Activated CD8-positive, alpha-beta T cell treated with anti-CD3 and anti-CD28 coated beads, Interleukin-2, amount 10 ng/mL, durations not matched to agents 7 days and 5 days (primary cell): ENCODE measurements around the gene RACK1. TPM values are rescaled to one million over a fixed set of nuclear protein-coding genes. Genes with fewer than 3 reads are reported as not detected.
A peak's percentile ranks its signal among the peaks of the same experiment; 100 is the strongest.
"Not testable (repeated sequence)": the region's sequence is repeated elsewhere in the genome, so short reads cannot be mapped to it uniquely, and the experiment has no call there.

ENCODE experiments used
- ATAC-seq: fragments of 150-1000 bp; cut with Tn5 transposase; one replicate; pipeline ENCODE4 v1.10.0; 2021; ENCODE audit warnings: moderate library complexity
- CTCF ChIA-PET: fragments of 350-600 bp; sonication (Branson Sonifier 250); formaldehyde crosslinking; loops from one replicate; lab custom pipeline; 2021; ENCODE audit warnings: antibody characterized with exemption; lab: Charles Lee
- POLR2A ChIA-PET: fragments of 350-600 bp; sonication (Branson Sonifier 250); formaldehyde crosslinking; loops from one replicate; lab custom pipeline; 2021; ENCODE audit warnings: antibody characterized with exemption; lab: Charles Lee
- DNase-seq: peaks from one replicate; pipeline ENCODE4 v3.0.0-alpha.2; 2020
- H3K27ac Mint-ChIP-seq: one replicate; pipeline ENCODE4 v1.8.0; 2021; ENCODE audit warnings: mild to moderate bottlenecking, mixed read lengths
- H3K27me3 Mint-ChIP-seq: one replicate; pipeline ENCODE4 v1.8.0; 2021; ENCODE audit warnings: low read depth, mixed read lengths
- H3K36me3 Mint-ChIP-seq: one replicate; pipeline ENCODE4 v1.8.0; 2021; ENCODE audit warnings: low read depth, mixed read lengths
- H3K4me1 Mint-ChIP-seq: one replicate; pipeline ENCODE4 v1.8.0; 2021; ENCODE audit warnings: low read depth, mixed read lengths
- H3K4me3 Mint-ChIP-seq: one replicate; pipeline ENCODE4 v1.8.0; 2021; ENCODE audit warnings: mild to moderate bottlenecking, mixed read lengths
- H3K9me3 Mint-ChIP-seq: one replicate; pipeline ENCODE4 v1.8.0; 2022; ENCODE audit warnings: mixed read lengths; ENCODE audit not compliant: insufficient read depth
- total RNA-seq, 2 experiments: library from RNA; stranded (reverse); gene quantifications; one replicate each; pipeline ENCODE4 v1.2.3, GENCODE V29; 2021

RACK1 gene
- total RNA-seq, 2 experiments from 2014 or later, result 1,796 to 1,942 TPM

DNA sequence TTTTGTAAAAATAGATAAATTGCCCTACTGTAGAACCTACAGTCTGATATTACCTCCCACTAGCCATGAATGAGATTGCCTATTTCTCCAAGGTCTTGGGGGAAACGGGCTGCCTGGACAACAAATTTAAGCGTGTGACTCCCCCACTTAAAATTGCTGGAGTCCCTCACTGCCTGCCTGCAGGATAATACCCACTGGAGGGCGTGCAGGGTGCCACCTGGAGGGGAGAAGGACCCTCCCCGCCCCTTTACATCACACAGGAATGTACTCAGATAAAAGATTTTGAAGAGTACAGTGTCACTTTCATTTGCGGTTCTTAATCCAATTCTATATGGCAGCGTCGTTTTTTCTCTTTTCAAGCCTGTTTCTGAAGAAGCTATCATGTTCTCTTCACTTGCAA, 32.5 kb downstream of the RACK1 start:
- no peaks in the 10 kb centered on the region for H3K9me3 Mint-ChIP-seq
- H3K27ac Mint-ChIP-seq, result no peak overlapping the region
- H3K4me3 Mint-ChIP-seq, result no peak overlapping the region
- peaks cover 7% of the 10 kb centered on the region for H3K27me3 Mint-ChIP-seq
- CTCF ChIA-PET, result interaction anchor here (1.4 to 1.5 kb wide), 2 partner anchors 21 to 26 kb away, joined by 3 to 4 read pairs; no protein-coding TSS in a partner anchor
- peaks cover 4% of the 10 kb centered on the region for H3K36me3 Mint-ChIP-seq
- POLR2A ChIA-PET, result no interaction called here
- no peak for DNase-seq
- ATAC-seq, result no peak
- peaks cover 25% of the 10 kb centered on the region for H3K4me1 Mint-ChIP-seq

DNA sequence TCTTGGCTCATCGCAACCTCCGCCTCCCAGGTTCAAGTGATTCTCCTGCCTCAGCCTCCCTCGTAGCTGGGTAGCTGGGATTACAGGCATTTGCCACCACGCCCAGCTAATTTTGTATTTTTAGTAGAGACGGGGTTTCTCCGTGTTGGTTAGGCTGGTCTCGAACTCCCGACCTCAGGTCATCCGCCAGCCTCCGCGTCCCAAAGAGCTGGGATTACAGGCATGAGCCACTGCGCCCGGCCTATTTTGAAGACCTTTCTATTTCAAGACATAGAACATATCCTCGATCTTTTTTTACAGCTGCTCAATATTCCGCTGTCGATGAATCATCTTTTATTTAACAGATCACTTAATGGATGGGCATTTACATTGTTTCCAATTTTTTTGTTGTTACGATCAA, 33.0 kb downstream of the RACK1 start:
- CTCF ChIA-PET, result interaction anchor here (1.5 kb wide), 1 partner anchor 26 kb away, joined by 3 read pairs; no protein-coding TSS in a partner anchor
- DNase-seq, H3K4me3 Mint-ChIP-seq, POLR2A ChIA-PET, H3K27ac Mint-ChIP-seq, H3K36me3 Mint-ChIP-seq, ATAC-seq, H3K9me3 Mint-ChIP-seq: not testable (repeated sequence)
- H3K4me1 Mint-ChIP-seq, result peaks cover 29% of the 10 kb centered on the region
- peaks cover 12% of the 10 kb centered on the region for H3K27me3 Mint-ChIP-seq

DNA sequence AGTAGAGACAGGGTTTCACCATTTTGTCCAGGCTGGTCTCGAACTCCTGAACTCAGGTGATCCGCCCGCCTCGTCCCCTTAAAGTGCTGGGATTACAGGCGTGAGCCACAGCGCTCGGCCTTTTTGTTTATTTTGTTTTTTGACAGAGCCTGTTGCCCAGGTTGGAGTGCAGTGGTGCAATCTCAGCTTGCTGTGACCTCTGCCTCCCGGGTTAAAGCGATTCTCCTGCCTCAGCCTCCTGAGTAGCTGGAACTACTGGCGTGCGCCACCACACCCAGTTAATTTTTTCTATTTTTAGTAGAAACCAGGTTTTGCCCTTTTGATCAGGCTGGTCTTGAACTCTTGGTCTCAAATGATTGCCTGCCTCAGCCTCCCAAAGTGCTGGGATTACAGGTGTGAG, 33.6 kb downstream of the RACK1 start:
- peaks cover 31% of the 10 kb centered on the region for H3K4me1 Mint-ChIP-seq
- POLR2A ChIA-PET, H3K27ac Mint-ChIP-seq, CTCF ChIA-PET, ATAC-seq, DNase-seq, H3K9me3 Mint-ChIP-seq, H3K36me3 Mint-ChIP-seq, H3K4me3 Mint-ChIP-seq: not testable (repeated sequence)
- H3K27me3 Mint-ChIP-seq, result peaks cover 16% of the 10 kb centered on the region

DNA sequence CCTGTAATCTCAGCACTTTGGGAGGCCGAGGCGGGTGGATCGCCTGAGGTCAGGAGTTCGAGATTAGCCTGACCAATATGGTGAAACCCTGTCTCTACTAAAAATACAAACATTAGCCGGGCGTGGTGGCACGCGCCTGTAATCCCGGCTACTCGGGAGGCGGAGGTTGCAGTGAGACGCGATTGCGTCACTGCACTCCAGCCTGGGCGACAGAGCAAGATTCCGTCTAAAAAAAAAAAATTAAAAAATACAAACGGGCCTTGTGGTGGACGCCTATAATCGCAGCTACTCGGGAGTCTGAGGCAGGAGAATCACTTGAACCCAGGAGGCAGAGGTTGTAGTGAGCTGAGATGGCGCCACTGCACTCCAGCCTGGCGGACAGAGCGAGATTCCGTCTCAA, 34.7 kb downstream of the RACK1 start:
- ChIA-PET POLR2A (interaction anchor here (2.7 kb wide), 1 partner anchor 20 kb away, joined by 20 read pairs; no protein-coding TSS in a partner anchor), CTCF (interaction anchor here (3.0 to 5.5 kb wide), 2 partner anchors 18 to 24 kb away, joined by 18 to 78 read pairs; no protein-coding TSS in a partner anchor)
- not testable (repeated sequence) for H3K4me3 Mint-ChIP-seq, H3K27ac Mint-ChIP-seq, DNase-seq, ATAC-seq, H3K36me3 Mint-ChIP-seq, H3K9me3 Mint-ChIP-seq
- Mint-ChIP-seq H3K27me3 (peaks cover 18% of the 10 kb centered on the region), H3K4me1 (peaks cover 34% of the 10 kb centered on the region)

DNA sequence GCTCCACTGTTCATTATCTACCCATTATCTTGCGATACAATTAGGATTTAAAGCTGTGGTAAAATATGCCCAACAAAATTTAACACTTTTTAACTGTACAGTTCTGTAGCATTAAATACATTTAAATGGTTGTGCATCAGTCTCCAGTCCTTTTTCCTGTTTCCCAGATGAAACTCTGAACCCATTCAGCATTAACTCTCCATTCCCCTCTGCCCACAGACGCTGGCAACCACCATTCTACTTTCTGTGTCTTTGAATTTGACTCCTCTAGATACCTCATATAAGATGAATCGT, 35.8 kb downstream of the RACK1 start:
- POLR2A ChIA-PET, result interaction anchor here (1.0 to 5.3 kb wide), 8 partner anchors 8 to 377 kb away, joined by 3 to 40 read pairs (median 14); partner anchors contain the start of genes TRIM41 and TRIM52
- H3K4me1 Mint-ChIP-seq, result peaks cover 40% of the 10 kb centered on the region

DNA sequence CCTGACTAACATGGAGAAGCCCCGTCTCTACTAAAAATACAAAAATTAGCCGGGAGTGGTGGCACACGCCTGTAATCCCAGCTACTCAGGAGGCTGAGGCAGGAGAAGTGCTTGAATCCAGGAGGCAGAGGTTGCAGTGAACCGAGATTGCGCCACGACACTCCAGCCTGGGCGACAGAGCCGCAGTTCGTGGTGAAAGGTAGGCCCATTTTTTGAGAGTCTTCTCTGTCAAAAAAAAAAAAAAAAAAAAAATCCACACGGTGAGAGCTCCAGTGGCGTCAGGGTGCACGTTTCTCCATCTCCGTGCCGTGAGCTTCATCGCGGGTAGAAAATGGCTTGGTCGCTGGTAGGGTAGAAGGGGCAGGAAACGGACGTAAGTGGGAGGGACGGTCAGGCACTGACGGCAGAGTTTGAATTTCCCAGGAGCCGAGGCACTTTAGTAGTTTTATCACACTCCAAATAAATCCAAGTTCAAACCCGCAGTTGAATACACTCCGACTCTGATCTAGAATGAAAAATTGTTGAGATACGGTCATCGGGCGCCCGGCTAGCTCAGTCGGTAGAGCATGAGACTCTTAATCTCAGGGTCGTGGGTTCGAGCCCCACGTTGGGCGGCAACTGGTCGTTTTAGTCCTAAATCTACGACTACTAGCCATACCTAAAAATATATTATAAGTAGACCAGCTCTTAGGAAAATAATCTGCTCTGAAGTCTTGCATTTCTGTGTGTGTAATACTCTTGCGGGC, 36.3 kb downstream of the RACK1 start:
- POLR2A ChIA-PET, result interaction anchor here (0.8 to 5.3 kb wide), 11 partner anchors 9 to 377 kb away, joined by 3 to 40 read pairs (median 4); partner anchors contain the start of genes TRIM41 and TRIM52
- Mint-ChIP-seq H3K4me3 (peak overlapping the region; percentile 78), H3K36me3 (peaks cover 4% of the 10 kb centered on the region), H3K9me3 (no peaks in the 10 kb centered on the region), H3K27ac (peak overlapping the region; percentile 86), H3K4me1 (peaks cover 40% of the 10 kb centered on the region), H3K27me3 (peaks cover 23% of the 10 kb centered on the region)
- CTCF ChIA-PET, result interaction anchor here (0.7 to 5.5 kb wide), 14 partner anchors 8 to 49 kb away, joined by 3 to 78 read pairs (median 4); partner anchors contain the start of gene TRIM41
- DNase-seq, result peak; percentile 89
- ATAC-seq, result peak; percentile 68

More for the DNA sequence above, 35.8 kb downstream of the RACK1 start:
- CTCF ChIA-PET, result interaction anchor here (0.8 to 5.5 kb wide), 9 partner anchors 8 to 39 kb away, joined by 3 to 78 read pairs (median 8); partner anchors contain the start of gene TRIM41
- peaks cover 4% of the 10 kb centered on the region for H3K36me3 Mint-ChIP-seq
- peaks cover 22% of the 10 kb centered on the region for H3K27me3 Mint-ChIP-seq
- peak overlapping the region; percentile 86 for H3K27ac Mint-ChIP-seq
- ATAC-seq (no peak), DNase-seq (no peak)
- H3K9me3 Mint-ChIP-seq, result no peaks in the 10 kb centered on the region
- peak overlapping the region; percentile 78 for H3K4me3 Mint-ChIP-seq

DNA sequence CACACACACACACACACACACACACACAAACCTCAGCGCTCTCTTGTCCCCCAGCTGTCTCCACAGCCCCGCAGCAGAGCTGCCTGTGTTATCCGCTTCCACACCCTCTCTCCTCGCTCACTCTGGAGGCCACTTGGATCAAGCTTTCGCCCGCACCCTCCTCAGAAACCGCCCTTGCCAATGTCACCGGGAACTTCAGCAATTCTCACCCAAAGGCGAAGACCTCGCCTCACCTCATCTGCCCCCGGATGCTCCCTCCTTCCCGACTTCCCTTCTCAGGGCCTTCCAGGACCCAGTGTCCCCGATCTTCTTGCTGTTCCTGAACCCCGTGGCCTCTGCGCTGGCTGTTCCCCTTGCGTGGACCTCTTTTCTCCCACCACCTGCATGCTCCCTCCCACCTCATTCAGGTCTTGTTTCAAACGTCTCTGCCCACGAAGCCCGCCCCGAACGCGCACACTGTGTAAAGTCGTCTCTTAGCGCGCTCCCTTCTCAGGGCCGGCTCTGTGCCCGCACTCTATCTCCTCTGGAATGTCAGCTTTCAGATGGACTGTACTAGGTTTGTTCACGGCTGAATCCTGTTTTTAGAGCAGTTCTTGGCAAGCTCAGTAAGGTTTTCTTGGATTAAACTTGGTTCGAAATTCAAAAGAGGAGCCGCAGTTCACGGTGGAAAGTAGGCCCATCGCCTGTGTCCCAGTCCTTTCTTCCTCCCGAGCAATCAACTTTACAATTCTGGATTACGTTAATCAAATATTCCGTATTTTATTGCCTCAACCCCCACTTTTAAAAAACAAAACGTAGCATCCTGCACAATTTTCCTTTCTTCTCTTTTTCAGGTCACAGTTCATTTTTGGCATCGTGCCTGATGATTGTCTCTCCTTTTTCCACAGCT, 37.7 kb downstream of the RACK1 start:
- POLR2A ChIA-PET, result interaction anchor here (0.6 to 5.3 kb wide), 7 partner anchors 8 to 55 kb away, joined by 3 to 40 read pairs (median 20); partner anchors contain the start of genes TRIM41 and TRIM52
- DNase-seq (no peak), ATAC-seq (no peak)
- H3K27me3 Mint-ChIP-seq, result peaks cover 29% of the 10 kb centered on the region
- CTCF ChIA-PET, result interaction anchor here (0.8 to 5.5 kb wide), 10 partner anchors 8 to 51 kb away, joined by 3 to 78 read pairs (median 8); partner anchors contain the start of gene TRIM41
- peak overlapping the region; percentile 78 for H3K4me3 Mint-ChIP-seq
- peaks cover 36% of the 10 kb centered on the region for H3K4me1 Mint-ChIP-seq
- peaks cover 4% of the 10 kb centered on the region for H3K36me3 Mint-ChIP-seq
- H3K27ac Mint-ChIP-seq, result peak overlapping the region; percentile 86
- no peaks in the 10 kb centered on the region for H3K9me3 Mint-ChIP-seq

DNA sequence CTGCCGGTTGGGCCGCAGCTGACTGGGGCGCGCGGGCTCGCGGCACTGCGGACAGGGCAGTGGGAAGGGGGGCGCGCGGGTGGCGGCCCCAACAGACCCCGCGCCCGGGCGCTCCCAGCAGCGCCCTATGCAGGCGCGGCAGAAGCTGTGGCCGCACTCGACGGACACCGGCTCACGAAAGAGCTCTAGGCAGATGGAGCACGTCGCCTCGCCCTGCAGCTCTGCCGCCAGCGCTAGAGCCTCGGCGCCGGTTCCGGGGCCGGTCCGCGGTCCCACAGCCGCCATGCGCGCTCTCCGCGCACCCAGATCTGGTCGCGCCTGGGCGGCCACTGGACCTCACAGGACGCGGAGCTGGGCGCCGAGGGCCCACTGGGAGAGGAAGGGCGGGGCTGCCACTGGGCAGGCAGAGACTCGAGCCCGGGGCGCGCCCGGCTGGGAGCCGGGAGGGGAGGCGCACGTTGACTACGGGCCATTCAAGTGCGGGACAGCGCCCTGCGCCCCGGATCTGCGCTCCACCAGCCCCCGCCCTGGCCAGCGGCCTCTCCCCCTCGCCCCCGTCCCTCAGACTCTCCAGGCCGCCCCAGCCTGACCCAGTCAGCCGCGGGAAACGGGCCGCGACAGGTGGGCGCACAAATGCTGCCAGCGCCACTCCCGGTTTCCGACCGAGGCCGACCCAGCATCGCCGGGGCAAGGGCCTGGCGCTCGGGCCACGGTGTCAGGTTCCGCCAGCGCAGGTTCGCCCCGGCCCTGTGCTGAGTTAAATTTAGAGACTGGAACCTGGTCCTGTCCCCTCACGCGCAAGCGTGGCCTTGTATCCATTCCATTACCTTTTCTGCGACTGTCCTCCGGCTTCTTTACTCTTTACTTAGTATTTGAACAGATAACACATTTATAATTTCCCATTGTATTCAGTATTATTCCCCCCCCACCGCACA, 38.6 kb downstream of the RACK1 start, which contains the start of gene TRIM7:
Gene TRIM7 (minus strand): TSS at position 371 of the 935 bp plus-strand sequence. CDS start 86 bp downstream, at position 285.
- H3K4me3 Mint-ChIP-seq, result peak within 1 kb of the TSS; percentile 78
- peaks cover 34% of the 10 kb centered on the region for H3K27me3 Mint-ChIP-seq
- H3K27ac Mint-ChIP-seq, result peak within 1 kb of the TSS; percentile 63
- H3K9me3 Mint-ChIP-seq, result no peaks in the 10 kb centered on the region
- DNase-seq (no peak), ATAC-seq (no peak)
- peaks cover 4% of the 10 kb centered on the region for H3K36me3 Mint-ChIP-seq
- ChIA-PET CTCF (interaction anchor here (0.9 to 5.5 kb wide), 4 partner anchors 11 to 37 kb away, joined by 3 to 78 read pairs (median 4); no protein-coding TSS in a partner anchor), POLR2A (interaction anchor here (1.6 to 5.3 kb wide), 4 partner anchors 13 to 56 kb away, joined by 4 to 40 read pairs (median 17); partner anchors contain the start of gene TRIM52)
- H3K4me1 Mint-ChIP-seq, result peaks cover 36% of the 10 kb centered on the region

DNA sequence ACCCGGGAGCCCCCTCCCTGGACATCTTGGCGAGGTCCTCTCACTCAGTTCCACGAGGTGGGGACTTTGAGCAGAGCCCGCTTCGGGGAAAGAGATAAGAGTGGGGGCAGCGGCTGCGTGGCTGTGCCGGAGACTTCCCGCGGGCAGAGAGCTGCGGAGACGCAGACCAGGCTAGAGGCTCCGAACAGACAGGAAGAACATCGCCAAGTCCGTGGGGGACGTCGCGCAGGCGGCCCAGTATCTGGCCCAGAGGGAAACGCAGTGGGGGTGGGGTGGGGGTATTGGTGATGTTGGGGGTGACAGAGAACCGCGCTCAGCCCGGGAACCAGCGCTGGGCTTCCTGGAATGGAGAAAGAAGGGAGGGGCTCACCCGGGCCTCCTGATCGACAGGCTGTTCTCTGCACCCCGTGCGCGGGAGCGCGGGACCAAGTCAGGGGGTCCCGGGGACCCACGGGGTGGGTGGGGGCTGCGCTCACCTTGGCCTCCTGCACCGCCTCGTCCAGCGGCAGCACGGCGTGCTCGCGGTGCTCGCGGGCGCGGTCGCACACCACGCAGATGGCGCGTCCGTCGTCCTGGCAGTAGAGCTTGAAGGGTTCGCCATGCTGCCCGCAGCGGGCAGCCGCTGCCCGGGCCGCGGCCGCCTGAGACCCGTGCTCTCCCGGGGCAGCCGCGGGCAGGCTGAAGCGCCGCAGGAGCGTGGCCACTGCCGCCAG, 39.4 kb downstream of the RACK1 start:
- Mint-ChIP-seq H3K4me1 (peaks cover 36% of the 10 kb centered on the region), H3K27ac (peak overlapping the region; percentile 37), H3K36me3 (peaks cover 4% of the 10 kb centered on the region), H3K9me3 (no peaks in the 10 kb centered on the region), H3K4me3 (peak overlapping the region; percentile 76), H3K27me3 (peaks cover 37% of the 10 kb centered on the region)
- ChIA-PET POLR2A (interaction anchor here (1.5 to 5.3 kb wide), 5 partner anchors 10 to 57 kb away, joined by 3 to 40 read pairs (median 6); partner anchors contain the start of gene TRIM52), CTCF (interaction anchor here (0.9 to 5.5 kb wide), 4 partner anchors 12 to 36 kb away, joined by 3 to 78 read pairs (median 4); no protein-coding TSS in a partner anchor)
- ATAC-seq (peak; percentile 6), DNase-seq (peak; percentile 36)

DNA sequence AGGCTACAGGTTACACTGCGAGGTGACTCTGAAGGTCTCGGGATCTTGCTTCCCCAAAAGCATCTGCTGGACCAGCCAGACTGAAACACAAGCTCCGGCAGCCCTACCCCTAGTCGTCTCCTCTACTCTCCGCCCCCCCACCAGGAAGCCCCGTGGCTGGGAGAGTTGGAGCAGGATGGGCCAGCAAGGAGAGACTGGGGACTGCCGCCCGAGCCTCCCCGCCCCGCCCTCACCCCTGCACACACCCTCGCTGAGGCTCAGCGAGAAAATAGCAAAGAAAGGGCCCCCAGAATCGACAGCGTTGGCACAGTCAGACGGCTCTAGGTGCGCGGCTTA, 40.0 kb downstream of the RACK1 start:
- DNase-seq (no peak), ATAC-seq (no peak)
- Mint-ChIP-seq H3K27ac (no peak overlapping the region), H3K27me3 (peaks cover 39% of the 10 kb centered on the region), H3K4me1 (peaks cover 36% of the 10 kb centered on the region), H3K36me3 (peaks cover 4% of the 10 kb centered on the region), H3K9me3 (no peaks in the 10 kb centered on the region), H3K4me3 (peak overlapping the region; percentile 76)
- ChIA-PET POLR2A (interaction anchor here (1.5 to 5.3 kb wide), 4 partner anchors 11 to 17 kb away, joined by 3 to 40 read pairs (median 5); no protein-coding TSS in a partner anchor), CTCF (interaction anchor here (1.4 to 5.5 kb wide), 3 partner anchors 12 to 13 kb away, joined by 4 to 78 read pairs (median 8); no protein-coding TSS in a partner anchor)
